ENCODE results near the gene CTNNBL1. TPM values are rescaled to one million over a fixed set of nuclear protein-coding genes. Genes with fewer than 3 reads are reported as not detected.

The CTNNBL1 gene
- total RNA-seq (10 to 100 TPM; 22.6 to 68.9 (median 50.5) TPM), polyA plus RNA-seq (10 to 100 TPM; 40.7 to 56.2 TPM)
- long read RNA-seq, donor 1, transcript CTNNBL1-201 (16 exons, 1,925 nt): major isoform, 75 of 84 reads
- long read RNA-seq, donor 1, partial matches to known transcripts: 6 of 84 reads
- long read RNA-seq, donor 1, other reads (novel, unspliced or antisense): 3 of 84 reads
- long read RNA-seq, donor 2, transcript CTNNBL1-201 (16 exons, 1,925 nt): major isoform, 304 of 338 reads
- long read RNA-seq, donor 2, partial matches to known transcripts: 12 of 338 reads
- long read RNA-seq, donor 2, other reads (novel, unspliced or antisense): 22 of 338 reads
- long read RNA-seq, donor 3, transcript CTNNBL1-201 (16 exons, 1,925 nt): major isoform, 76 of 85 reads
- long read RNA-seq, donor 3, partial matches to known transcripts: 4 of 85 reads
- long read RNA-seq, donor 3, other reads (novel, unspliced or antisense): 5 of 85 reads

DNA sequence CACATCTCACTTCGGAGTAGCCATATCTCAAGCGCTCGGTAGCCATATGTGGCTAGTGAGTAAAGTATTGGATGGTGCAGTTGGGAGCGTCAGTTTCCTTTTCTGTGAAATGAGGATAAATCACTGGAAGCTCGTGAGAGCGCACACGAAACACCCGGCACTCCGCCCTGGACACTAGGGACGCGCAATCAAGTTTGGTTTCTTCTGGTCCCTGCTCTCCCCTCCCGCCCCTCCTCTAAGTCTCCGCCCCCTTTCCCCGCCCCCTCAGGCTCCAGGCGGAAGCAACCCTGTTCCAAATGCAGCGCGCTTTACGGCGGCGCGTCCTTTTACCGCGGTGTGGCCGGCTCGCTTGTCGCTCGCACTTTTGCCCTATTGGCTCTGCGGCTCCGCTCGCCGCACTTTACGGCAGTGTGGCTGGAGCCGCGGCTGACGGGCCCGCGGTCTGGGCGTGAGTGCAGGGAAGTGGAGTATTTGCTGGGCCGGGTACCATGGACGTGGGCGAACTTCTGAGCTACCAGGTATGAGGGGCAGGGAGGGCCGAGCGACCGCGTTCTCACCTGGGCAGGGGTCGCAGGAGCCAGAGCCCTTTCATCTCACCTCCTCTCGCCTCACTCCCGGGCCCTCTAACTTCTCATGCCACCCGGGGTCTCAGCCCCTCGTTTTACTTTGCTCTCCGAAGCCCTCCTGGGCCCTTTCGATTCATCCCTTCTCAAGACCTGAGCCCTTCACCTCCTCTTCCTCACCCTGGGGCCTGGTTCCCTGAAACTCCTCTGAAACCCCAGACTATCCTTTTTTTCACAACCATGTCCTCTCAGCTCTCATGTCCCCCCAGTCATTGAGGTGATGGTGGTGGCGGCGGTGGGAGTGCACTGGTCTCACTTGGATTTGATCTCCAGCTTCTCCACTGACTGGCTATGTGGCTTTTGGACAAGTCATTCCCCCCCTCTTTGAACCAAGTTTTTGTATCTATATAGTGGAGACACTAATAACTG, at the start of gene CTNNBL1:
TSS of gene CTNNBL1 (plus strand) at position 396 of the 992 bp plus-strand sequence. CDS start at position 489, 93 bp downstream.
- DNase-seq: peak; percentile 98 to 99 (median 99)
- peaks cover 0 to 6% (median 0%) of the 10 kb centered on the region in 9 donors for H3K27me3 ChIP-seq
- H3K36me3 ChIP-seq: no peaks in the 10 kb centered on the region
- peak within 1 kb of the TSS in 11 of 12 donors; percentile 47 to 86 (median 71) for H3K27ac ChIP-seq
- H3K9me3 ChIP-seq: no peaks in the 10 kb centered on the region
- intact Hi-C loops (cut with DNase I): no loop called here
- peak; percentile 94 to 99 (median 99) for ATAC-seq
- 1 to 2% (median 1%) methylated on average over 28 to 54 of the region's 54 CpGs for WGBS, 4 donors
- H3K4me3 ChIP-seq: peak within 1 kb of the TSS; percentile 73 to 99 (median 84)
- TF ChIP-seq, protein P1, sequence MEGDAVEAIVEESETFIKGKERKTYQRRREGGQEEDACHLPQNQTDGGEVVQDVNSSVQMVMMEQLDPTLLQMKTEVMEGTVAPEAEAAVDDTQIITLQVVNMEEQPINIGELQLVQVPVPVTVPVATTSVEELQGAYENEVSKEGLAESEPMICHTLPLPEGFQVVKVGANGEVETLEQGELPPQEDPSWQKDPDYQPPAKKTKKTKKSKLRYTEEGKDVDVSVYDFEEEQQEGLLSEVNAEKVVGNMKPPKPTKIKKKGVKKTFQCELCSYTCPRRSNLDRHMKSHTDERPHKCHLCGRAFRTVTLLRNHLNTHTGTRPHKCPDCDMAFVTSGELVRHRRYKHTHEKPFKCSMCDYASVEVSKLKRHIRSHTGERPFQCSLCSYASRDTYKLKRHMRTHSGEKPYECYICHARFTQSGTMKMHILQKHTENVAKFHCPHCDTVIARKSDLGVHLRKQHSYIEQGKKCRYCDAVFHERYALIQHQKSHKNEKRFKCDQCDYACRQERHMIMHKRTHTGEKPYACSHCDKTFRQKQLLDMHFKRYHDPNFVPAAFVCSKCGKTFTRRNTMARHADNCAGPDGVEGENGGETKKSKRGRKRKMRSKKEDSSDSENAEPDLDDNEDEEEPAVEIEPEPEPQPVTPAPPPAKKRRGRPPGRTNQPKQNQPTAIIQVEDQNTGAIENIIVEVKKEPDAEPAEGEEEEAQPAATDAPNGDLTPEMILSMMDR (IDR thresholded peaks at IDR 0.05): peak in 4 of 12 donors; percentile 9 to 25 (median 18)
- TF ChIP-seq POLR2A (IDR thresholded peaks at IDR 0.05): peak in 1 of 2 donors; percentile 80
- peaks cover 0 to 37% (median 19%) of the 10 kb centered on the region in 12 donors for H3K4me1 ChIP-seq

DNA sequence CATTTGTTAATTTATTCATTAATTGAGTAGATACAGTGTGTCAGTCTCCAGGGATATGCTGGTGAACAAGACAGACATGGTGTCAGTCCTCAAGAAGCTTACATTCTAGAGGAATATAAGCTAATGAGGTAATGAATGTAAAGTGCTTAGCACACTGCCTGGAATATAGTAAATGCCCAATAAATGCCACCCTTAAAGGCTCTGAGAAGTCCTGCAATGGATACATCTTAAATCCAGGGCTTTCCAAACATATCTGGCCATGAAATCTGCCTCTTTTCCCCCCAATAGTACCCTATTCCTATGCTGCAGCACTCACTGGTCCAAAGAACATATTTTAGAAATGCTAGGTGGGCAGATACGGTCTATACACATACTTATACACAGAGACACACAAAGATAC, 49.2 kb upstream of the CTNNBL1 start:
- no peak for ATAC-seq
- Histone ChIP-seq H3K27ac (no peak overlapping the region), H3K4me1 (peaks cover 0 to 11% (median 0%) of the 10 kb centered on the region in 12 donors), H3K4me3 (no peak overlapping the region), H3K9me3 (no peaks in the 10 kb centered on the region), H3K36me3 (no peaks in the 10 kb centered on the region), H3K27me3 (peaks cover 0 to 33% (median 14%) of the 10 kb centered on the region in 9 donors)
- WGBS, 4 donors: 85 to 99% (median 90%) methylated on average over 1 of the region's 1 CpG
- intact Hi-C loops (cut with DNase I): no loop called here
- DNase-seq: no peak
- TF ChIP-seq POLR2A (IDR thresholded peaks at IDR 0.05): no peak
- TF ChIP-seq, protein P1 (IDR thresholded peaks at IDR 0.05): no peak

DNA sequence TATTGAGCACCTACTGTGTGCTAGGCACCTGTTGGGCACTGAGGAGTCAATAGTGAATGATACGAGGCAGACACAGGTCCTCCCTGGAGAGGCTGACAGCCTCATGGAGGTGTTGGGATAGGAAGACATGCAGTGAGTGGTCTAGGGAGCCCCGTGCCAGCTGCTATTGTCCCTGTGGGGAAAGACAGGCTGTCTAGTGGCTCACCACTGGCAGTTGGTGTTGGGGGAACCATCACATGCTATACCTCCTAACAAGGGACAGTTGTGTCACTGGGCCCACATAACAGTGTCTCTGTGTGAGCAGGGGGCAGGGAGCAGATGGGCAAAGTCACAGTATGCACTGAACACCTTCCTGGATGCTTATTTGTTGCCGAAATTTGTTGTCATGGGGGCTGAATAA, 45.9 kb upstream of the CTNNBL1 start:
- no peaks in the 10 kb centered on the region for H3K9me3 ChIP-seq
- intact Hi-C loops (cut with DNase I): no loop called here
- H3K27ac ChIP-seq: no peak overlapping the region
- DNase-seq: no peak
- H3K36me3 ChIP-seq: no peaks in the 10 kb centered on the region
- 82 to 90% (median 85%) methylated on average over 3 of the region's 3 CpGs for WGBS, 4 donors
- no peak overlapping the region for H3K4me3 ChIP-seq
- H3K27me3 ChIP-seq: peaks cover 0 to 13% (median 0%) of the 10 kb centered on the region in 9 donors
- no peak for TF ChIP-seq POLR2A (IDR thresholded peaks at IDR 0.05)
- TF ChIP-seq, protein P1 (IDR thresholded peaks at IDR 0.05): no peak
- H3K4me1 ChIP-seq: peaks cover 0 to 13% (median 0%) of the 10 kb centered on the region in 12 donors
- ATAC-seq: no peak

Data from heart left ventricle (tissue), 16 donors.